ENCODE data around the gene MAP2K7.
"Not testable (repeated sequence)": the region's sequence is repeated elsewhere in the genome, so short reads cannot be mapped to it uniquely, and the experiment has no call there.

The MAP2K7 gene

GRCh38 chr19:7930030-7930429, 26.4 kb downstream of the MAP2K7 start:
- not testable (repeated sequence) for DNase-seq (ENCODE audit: low read depth, low spot score)

- DNase-seq (ENCODE audit: low read depth, low spot score): no peak
Measured at GRCh38 chr19:7930765-7931164, 27.1 kb downstream of the MAP2K7 start.

DNA sequence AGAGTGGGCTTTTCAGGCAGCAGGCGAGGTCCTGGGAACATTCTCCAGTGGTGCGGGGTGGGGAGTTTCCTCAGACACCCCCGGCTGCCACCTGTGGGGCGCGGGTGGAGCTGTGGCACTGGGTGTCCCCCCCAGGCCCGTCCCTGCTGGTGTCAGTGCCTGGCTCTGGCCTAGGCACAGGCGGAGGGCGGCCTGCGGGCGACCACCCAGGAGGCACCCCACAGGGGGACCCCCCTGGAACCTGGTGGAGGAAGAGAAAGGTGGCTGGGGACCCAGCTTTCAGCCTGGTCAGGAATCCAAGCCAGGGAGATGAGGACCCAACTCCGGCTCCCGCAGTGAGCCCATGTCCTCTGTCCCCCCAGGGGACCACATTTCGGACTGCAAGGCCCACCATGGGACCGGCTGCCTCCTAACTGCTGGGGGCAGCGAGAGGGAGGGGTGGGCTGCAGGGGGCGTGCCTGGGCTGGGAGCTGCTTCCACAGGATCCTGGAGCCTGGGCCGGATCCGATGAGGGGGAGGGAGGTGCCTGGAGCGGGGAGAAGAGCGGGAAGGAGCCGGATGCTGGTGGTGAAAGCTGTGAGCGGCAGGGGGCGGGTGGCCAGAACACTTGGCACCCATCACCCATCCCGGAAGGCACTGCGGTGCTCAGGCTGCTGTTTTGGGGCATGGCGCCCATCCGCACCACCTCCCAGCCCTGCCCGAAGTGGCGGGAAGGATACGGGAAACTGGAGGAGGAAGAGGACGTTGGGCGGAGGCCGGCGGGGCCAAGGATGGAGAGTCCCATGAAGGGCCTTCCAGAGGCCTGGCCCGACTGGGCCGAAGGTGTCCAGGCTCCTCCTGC, 27.8 kb downstream of the MAP2K7 start:
- DNase-seq (ENCODE audit: low read depth, low spot score): no peak

GRCh38 chr19:7932276-7932929, 28.7 kb downstream of the MAP2K7 start:
- DNase-seq (ENCODE audit: low read depth, low spot score): no peak

GRCh38 chr19:7932930-7933300, 29.2 kb downstream of the MAP2K7 start:
- DNase-seq (ENCODE audit: low read depth, low spot score): no peak

GRCh38 chr19:7933411-7933810, 29.7 kb downstream of the MAP2K7 start:
- DNase-seq (ENCODE audit: low read depth, low spot score): no peak

DNA sequence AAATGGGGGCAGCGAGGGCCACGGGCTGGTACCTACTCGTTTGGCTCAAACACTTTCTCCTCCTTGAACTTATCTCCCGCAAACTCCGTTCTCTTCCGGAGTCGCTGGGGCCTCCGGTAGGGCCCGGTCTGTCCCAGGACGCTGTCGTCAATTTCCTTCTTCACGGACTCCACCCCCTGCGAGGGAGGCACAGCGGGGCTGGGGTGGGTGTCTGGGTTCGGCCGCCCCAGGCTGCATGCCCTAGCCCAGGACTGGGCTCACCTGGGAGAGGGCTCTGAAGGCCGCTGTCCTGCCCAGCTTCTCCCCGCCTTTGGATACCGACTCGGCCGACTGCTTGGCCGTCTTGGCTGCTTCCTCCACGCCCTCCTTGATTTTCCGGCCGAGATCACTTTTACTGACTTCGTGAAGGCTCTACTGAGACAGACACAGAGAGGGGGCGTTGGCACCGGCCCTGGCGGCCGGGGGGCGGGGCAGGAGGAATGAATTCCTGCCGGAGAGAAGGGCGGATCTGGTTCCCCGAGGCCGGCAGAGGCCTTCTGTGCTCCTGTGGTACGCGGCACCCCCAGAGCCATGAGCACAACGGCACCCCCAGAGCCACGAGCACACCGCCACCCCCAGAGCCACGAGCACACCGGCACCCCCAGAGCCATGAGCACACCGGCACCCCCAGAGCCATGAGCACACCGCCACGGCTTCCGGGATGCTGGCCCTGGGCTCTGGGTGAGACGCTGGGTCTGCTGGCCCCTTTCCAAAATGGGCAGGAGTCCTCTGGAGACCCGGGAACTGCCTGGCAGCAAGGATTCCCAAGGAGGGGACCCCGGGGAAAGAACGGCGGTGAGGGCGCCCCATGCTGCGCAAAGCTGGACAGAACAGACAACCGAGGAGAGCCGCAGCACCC, 30.4 kb downstream of the MAP2K7 start:
- DNase-seq (ENCODE audit: low read depth, low spot score): no peak

- no peak for DNase-seq (ENCODE audit: low read depth, low spot score)
Measured at GRCh38 chr19:7934766-7935165, 31.1 kb downstream of the MAP2K7 start.

DNA sequence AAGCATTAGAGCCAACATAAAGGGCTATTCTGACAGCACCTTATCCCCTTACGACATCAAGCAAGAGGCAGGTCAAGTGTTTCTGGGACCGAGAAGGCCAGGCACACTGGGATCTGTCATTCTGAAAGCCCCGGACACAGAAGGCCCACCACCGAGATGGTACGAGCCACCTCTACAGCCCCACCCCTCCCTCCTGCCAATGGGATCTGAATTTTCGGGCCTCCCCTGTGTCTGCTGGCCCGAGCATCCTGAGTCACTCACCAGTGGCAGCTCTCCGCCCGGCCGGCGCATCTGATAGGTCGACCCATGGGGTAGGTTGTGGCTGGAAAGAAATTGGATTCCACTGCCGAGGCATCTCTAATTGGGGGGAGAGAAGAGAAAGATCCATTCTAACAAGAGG, 37.2 kb downstream of the MAP2K7 start:
- no peak for DNase-seq (ENCODE audit: low read depth, low spot score)

GRCh38 chr19:7941895-7942596, 38.4 kb downstream of the MAP2K7 start:
- DNase-seq (ENCODE audit: low read depth, low spot score): no peak

- DNase-seq (ENCODE audit: low read depth, low spot score): no peak
Measured at GRCh38 chr19:7942981-7943443, 39.3 kb downstream of the MAP2K7 start.

DNA sequence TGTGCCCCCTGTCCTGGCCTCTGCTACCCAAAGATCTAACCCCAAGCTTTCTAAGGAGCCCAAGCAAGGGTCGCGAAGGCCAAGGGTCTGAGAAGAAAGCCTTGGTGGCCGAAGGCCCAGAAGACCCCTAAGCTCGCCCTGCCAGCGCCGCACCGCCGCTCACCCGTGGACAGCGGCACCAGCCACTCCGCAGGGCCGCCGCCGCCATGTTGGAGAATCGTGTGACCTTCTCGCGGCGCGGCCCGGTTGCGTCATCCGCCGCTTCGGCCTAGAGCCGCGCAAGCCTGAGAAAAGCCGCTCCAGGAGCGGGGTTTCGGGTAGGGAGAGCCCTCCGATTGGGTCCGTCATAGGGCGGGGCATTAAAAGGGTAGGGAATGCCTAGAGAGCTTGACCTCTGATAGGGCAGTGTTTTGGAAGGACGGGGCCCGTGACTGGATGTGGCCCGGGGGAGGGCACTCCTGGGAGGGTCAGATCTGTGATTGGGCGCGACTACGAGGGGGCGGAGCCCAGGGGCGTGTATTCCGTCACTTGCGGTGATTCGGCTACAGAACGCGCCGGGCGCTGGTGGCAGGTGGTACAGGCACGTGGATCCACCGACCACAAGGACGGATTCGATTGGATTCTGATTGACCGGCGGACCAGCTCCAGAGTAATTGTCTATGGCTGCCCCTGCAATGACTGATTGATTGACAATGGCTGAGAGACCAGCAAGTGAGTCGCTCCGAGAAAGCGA, 39.9 kb downstream of the MAP2K7 start, which contains the start of gene TIMM44:
TIMM44 (minus strand) TSS at position 223 of the 733 bp plus-strand sequence; CDS start at position 208, 15 bp downstream.
- DNase-seq (ENCODE audit: low read depth, low spot score): peak; percentile 97

GRCh38 chr19:7944177-7944761, 40.6 kb downstream of the MAP2K7 start:
- peak; percentile 72 for DNase-seq (ENCODE audit: low read depth, low spot score)

- no peak for DNase-seq (ENCODE audit: low read depth, low spot score)
Measured at GRCh38 chr19:7947939-7948338, 44.3 kb downstream of the MAP2K7 start.

DNA sequence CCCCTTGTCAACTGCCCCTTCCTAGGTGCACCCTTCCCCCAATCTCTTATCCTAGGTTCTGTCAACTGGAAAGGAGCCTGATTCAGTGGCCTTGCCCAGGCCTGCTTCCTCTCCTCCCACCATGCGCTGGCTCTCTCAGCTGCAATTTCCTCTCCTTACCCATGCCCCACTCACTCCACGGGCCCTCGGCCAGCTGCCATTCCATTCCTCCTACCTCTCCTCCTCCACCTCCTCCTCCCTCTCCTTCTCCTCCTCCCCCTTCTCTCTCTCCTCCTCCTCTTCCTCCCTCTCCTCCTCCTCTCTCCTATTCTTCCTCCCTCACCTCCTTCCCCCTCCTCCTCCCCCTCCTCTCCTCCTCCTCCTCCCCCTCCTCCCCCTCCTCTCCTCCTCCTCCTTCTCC, 49.4 kb downstream of the MAP2K7 start:
- no peak for DNase-seq (ENCODE audit: low read depth, low spot score)

- no peak for DNase-seq (ENCODE audit: low read depth, low spot score)
Measured at GRCh38 chr19:7953576-7953975, 49.9 kb downstream of the MAP2K7 start.

DNA sequence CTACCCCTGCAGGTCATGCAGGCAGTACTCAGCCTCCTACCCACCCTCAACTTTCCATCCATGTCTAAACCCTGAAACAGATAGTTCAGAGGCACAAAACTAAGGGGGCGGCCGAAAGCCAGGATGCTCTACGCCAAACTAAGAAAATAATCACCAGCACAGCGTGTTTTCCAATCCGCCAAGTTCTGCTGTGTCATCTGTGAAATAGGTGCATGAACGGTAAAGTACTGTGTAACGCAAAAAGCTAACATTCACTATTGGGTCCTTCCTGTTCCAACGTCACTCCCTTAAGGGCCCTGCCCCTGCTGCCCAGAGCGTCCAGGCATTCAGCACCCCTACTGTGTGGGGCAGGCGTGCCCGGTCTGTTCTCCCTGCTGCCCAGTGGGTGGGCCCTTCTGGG, 52.0 kb downstream of the MAP2K7 start:
- DNase-seq (ENCODE audit: low read depth, low spot score): no peak

DNA sequence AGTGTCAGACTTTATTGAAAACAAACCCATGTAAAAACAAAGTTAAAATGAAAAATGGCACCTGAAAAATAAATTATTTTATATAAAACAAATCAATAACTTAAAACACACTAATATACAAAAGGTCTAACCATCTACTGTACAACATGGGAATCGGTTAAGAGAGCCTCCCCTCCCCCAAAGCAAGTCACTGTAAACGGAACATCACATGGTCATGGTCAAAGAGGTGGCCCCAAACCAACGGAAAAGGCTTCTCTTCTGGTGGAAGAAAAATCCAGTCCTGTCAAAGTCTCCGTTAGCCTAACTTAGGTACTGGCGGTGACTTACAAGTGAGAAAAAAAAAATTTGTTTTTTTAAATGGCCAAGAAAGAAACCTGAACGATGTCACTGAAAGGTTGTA, 55.5 kb downstream of the MAP2K7 start:
- DNase-seq (ENCODE audit: low read depth, low spot score): no peak

- DNase-seq (ENCODE audit: low read depth, low spot score): not testable (repeated sequence)
Measured at GRCh38 chr19:7961082-7961481, 57.4 kb downstream of the MAP2K7 start.

GRCh38 chr19:7961920-7962626, 58.4 kb downstream of the MAP2K7 start:
- DNase-seq (ENCODE audit: low read depth, low spot score): no peak
